Activated B cell treated with CpG ODN at 0.5 μM for 24 hours (primary cell): ENCODE data around the gene IFNAR1. TPM values are rescaled to one million over a fixed set of nuclear protein-coding genes. Genes with fewer than 3 reads are reported as not detected.
"Not testable (repeated sequence)": the region's sequence is repeated elsewhere in the genome, so short reads cannot be mapped to it uniquely, and the experiment has no call there.

Source experiments
- ATAC-seq: fragments of 200-7000 bp; cut with Tn5 transposase; one replicate; pipeline ENCODE4 v1.10.0; 2021; ENCODE audit warnings: low read depth, mild to moderate bottlenecking, moderate library complexity
- CTCF ChIA-PET: fragments of 350-600 bp; sonication (Branson Sonifier 250); formaldehyde crosslinking; loops from one replicate; lab custom pipeline; 2021; ENCODE audit warnings: antibody characterized with exemption; lab: Charles Lee
- POLR2A ChIA-PET: fragments of 350-600 bp; sonication (Branson Sonifier 250); formaldehyde crosslinking; loops from one replicate; lab custom pipeline; 2021; ENCODE audit warnings: antibody characterized with exemption; lab: Charles Lee
- DNase-seq: peaks from one replicate; pipeline ENCODE4 v3.0.0; 2022
- H3K27ac Mint-ChIP-seq: one replicate; pipeline ENCODE4 v1.8.0; 2020; ENCODE audit warnings: mixed read lengths
- H3K27me3 Mint-ChIP-seq: one replicate; pipeline ENCODE4 v1.8.0; 2021; ENCODE audit warnings: mixed read lengths
- H3K36me3 Mint-ChIP-seq: one replicate; pipeline ENCODE4 v1.8.0; 2021; ENCODE audit warnings: low read depth, mixed read lengths
- H3K4me1 Mint-ChIP-seq: one replicate; pipeline ENCODE4 v1.8.0; 2021; ENCODE audit warnings: mixed read lengths
- H3K4me3 Mint-ChIP-seq: one replicate; pipeline ENCODE4 v1.8.0; 2020; ENCODE audit warnings: mild to moderate bottlenecking, mixed read lengths
- H3K9me3 Mint-ChIP-seq: one replicate; pipeline ENCODE4 v1.8.0; 2020; ENCODE audit warnings: mixed read lengths
- intact Hi-C: fragments of 100-400 bp; cut with micrococcal nuclease; formaldehyde crosslinking; loops from one replicate; pipeline ENCODE4 v1.15.1; 2024
- total RNA-seq: library from RNA; stranded (reverse); gene quantifications from 2 replicates; pipeline ENCODE4 v1.2.3, GENCODE V29; 2022
- TF ChIP-seq, protein P1 (sequence below): fragments of 200-600 bp; IDR thresholded peaks from one replicate; pipeline ENCODE4 v1.8.0; 2022; ENCODE audit warnings: antibody characterized with exemption, mild to moderate bottlenecking

The IFNAR1 gene
- total RNA-seq, 1 donor from 2014 or later: 34.5 TPM

DNA sequence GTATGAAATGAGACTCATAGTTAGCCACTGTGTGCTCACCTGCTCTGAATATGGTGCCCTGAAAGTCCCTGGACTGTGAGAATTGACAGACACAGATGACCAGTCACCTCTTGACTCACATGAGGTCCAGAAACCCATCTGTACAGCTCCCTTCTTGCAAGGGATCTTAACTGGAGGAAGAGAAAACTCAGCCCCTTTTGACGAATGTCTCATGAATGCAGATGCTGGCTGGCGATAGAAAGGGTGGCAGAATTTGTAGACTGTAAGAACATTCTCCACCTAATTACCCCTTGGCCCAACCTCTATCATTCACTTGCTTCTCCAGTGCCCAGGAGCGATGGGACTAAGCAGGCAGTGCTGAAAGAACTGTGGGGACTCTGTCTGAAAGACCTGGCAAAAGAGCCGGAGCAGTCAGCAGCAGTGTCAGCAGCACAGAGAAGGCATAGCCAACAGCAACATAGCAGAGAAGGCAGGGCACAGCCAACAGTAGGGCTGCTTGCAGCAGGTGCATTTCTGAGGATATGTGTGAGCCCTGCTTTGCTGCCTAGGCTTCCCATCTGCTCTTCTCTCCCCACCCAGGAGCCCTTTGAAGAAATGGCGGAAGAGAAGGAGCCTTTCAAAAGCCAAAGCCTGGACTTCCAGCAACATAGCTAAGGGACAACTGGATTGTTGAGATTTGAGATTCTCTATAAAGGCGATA is 52.6 kb downstream of the IFNAR1 start:
- Mint-ChIP-seq H3K27me3 (no peaks in the 10 kb centered on the region), H3K36me3 (no peaks in the 10 kb centered on the region), H3K4me1 (peaks cover 81% of the 10 kb centered on the region), H3K9me3 (no peaks in the 10 kb centered on the region), H3K4me3 (peak overlapping the region; percentile 9), H3K27ac (peak overlapping the region; percentile 69)
- CTCF ChIA-PET: interaction anchor here (1.9 to 6.1 kb wide), 2 partner anchors 16 to 180 kb away, joined by 6 to 28 read pairs; no protein-coding TSS in a partner anchor
- TF ChIP-seq, protein P1, sequence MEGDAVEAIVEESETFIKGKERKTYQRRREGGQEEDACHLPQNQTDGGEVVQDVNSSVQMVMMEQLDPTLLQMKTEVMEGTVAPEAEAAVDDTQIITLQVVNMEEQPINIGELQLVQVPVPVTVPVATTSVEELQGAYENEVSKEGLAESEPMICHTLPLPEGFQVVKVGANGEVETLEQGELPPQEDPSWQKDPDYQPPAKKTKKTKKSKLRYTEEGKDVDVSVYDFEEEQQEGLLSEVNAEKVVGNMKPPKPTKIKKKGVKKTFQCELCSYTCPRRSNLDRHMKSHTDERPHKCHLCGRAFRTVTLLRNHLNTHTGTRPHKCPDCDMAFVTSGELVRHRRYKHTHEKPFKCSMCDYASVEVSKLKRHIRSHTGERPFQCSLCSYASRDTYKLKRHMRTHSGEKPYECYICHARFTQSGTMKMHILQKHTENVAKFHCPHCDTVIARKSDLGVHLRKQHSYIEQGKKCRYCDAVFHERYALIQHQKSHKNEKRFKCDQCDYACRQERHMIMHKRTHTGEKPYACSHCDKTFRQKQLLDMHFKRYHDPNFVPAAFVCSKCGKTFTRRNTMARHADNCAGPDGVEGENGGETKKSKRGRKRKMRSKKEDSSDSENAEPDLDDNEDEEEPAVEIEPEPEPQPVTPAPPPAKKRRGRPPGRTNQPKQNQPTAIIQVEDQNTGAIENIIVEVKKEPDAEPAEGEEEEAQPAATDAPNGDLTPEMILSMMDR: no peak
- ATAC-seq (no peak), DNase-seq (no peak)
- intact Hi-C loops: no loop called here
- POLR2A ChIA-PET: interaction anchor here (1.0 to 4.6 kb wide), 3 partner anchors 9 to 25 kb away, joined by 6 to 52 read pairs (median 9); no protein-coding TSS in a partner anchor

DNA sequence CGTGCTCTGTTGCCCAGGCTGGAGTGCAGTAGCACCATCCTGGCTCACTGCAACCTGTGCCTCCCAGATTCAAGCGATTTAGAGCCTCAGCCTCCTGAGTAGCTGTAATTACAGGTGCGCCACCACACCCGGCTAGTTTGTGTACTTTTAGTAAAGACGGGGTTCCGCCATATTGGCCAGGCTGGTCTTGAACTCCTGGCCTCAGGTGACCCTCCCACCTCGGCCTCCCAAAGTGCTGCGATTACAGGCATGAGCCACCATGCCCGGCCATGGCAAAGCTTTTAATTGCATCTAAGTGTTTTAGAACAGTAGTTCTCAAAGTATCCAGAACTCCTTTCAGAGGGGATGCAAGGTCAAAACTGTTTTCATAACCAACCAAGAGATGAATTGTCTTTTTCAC is 53.3 kb downstream of the IFNAR1 start:
- peaks cover 85% of the 10 kb centered on the region for H3K4me1 Mint-ChIP-seq
- no peaks in the 10 kb centered on the region for H3K27me3 Mint-ChIP-seq
- H3K27ac Mint-ChIP-seq: no peak overlapping the region
- CTCF ChIA-PET: interaction anchor here (6.1 kb wide), 1 partner anchor 17 kb away, joined by 28 read pairs; no protein-coding TSS in a partner anchor
- DNase-seq (no peak), ATAC-seq (no peak)
- intact Hi-C loops: no loop called here
- POLR2A ChIA-PET: interaction anchor here (1.0 to 1.3 kb wide), 2 partner anchors 10 to 25 kb away, joined by 6 to 9 read pairs; no protein-coding TSS in a partner anchor
- TF ChIP-seq, protein P1: no peak
- no peaks in the 10 kb centered on the region for H3K9me3 Mint-ChIP-seq
- no peak overlapping the region for H3K4me3 Mint-ChIP-seq
- H3K36me3 Mint-ChIP-seq: no peaks in the 10 kb centered on the region

DNA sequence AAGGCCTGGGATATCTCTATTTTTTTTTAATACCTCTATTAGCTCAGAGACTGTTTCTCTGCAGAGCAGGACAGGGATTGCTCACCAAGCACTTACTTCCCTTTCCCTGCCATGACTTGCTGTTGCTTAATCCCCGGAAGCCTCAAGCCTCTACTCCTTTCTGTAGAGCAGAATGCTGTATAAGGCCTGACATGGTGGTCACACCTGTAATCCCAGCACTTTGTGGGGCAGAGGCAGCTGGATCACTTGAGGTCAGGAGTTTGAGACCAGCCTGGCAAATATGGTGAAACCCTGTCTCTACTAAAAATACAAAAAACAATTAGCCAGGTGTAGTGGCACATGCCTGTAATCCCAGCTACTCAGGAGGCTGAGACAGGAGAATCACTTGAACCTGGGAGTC is 55.2 kb downstream of the IFNAR1 start:
- ATAC-seq, H3K27me3 Mint-ChIP-seq, H3K36me3 Mint-ChIP-seq, H3K9me3 Mint-ChIP-seq, DNase-seq: not testable (repeated sequence)
- intact Hi-C loops: loop anchor here (1.0 kb wide), 1 partner anchor 19 kb away; no protein-coding TSS in a partner anchor
- H3K4me3 Mint-ChIP-seq: peak overlapping the region; percentile 59
- peaks cover 84% of the 10 kb centered on the region for H3K4me1 Mint-ChIP-seq
- ChIA-PET POLR2A (interaction anchor here (0.6 to 6.7 kb wide), 14 partner anchors 11 to 166 kb away, joined by 3 to 102 read pairs (median 6); partner anchors contain the start of genes IFNAR1, IFNGR2, IL10RB and TMEM50B), CTCF (interaction anchor here (1.4 to 2.3 kb wide), 3 partner anchors 11 to 65 kb away, joined by 4 to 15 read pairs (median 6); no protein-coding TSS in a partner anchor)
- H3K27ac Mint-ChIP-seq: peak overlapping the region; percentile 97

DNA sequence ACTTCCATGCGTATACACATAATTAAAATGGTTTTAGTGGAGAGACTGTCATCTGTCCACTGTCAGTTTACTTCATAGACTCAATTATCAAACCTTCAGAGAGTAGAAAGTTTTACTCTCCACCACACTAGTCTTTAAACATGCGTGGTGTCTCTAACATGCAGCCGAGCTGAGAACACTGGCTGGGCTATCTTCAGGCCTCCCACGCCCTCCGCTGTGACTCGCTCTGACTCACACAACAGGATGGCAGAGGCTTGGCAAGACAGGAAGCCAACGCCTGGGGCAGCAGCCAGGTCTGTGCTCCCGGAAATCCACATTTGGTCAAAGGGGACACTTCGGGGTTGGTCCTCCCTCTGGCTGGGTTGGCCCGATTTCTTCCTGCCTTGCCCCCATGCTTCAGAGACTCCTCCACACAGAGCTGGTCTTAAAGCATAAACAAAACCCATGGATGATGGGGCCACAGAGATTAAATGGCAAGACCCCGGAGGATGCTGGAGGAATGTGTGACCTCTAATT is 55.8 kb downstream of the IFNAR1 start:
- POLR2A ChIA-PET: interaction anchor here (0.7 to 6.7 kb wide), 13 partner anchors 8 to 166 kb away, joined by 3 to 102 read pairs (median 5); partner anchors contain the start of genes IFNAR1, IFNGR2, IL10RB and TMEM50B
- intact Hi-C loops: loop anchor here (1.0 kb wide), 1 partner anchor 19 kb away; no protein-coding TSS in a partner anchor
- Mint-ChIP-seq H3K36me3 (no peaks in the 10 kb centered on the region), H3K4me3 (peak overlapping the region; percentile 59), H3K27ac (peak overlapping the region; percentile 97), H3K9me3 (no peaks in the 10 kb centered on the region), H3K4me1 (peaks cover 84% of the 10 kb centered on the region), H3K27me3 (no peaks in the 10 kb centered on the region)
- ATAC-seq (peak; percentile 63), DNase-seq (peak; percentile 59)
- TF ChIP-seq, protein P1: no peak
- CTCF ChIA-PET: interaction anchor here (1.4 to 2.3 kb wide), 3 partner anchors 12 to 64 kb away, joined by 4 to 15 read pairs (median 6); no protein-coding TSS in a partner anchor

DNA sequence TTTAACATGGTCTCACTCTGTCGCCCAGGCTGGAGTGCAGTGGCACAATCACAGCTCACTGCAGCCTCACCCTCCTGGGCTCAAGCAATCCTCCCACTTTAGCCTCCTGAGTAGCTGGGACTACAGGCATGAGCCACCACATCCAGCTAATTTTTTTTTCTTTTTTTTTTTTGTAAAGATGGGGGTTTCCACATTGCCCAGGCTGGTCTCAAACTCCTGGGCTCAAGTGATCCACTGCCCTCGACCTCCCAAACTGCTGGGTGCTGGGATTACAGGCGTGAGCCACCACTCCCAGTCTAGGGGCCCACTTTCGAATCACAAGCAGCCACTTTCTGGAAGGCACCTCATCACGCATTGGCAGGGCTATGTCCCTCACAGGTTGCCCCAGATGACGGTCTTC is 56.6 kb downstream of the IFNAR1 start:
- Mint-ChIP-seq H3K4me1 (peaks cover 80% of the 10 kb centered on the region), H3K4me3 (peak overlapping the region; percentile 24), H3K27ac (peak overlapping the region; percentile 97)
- ChIA-PET POLR2A (interaction anchor here (1.1 to 6.7 kb wide), 6 partner anchors 13 to 167 kb away, joined by 3 to 102 read pairs (median 14); partner anchors contain the start of genes IFNAR1, IFNGR2 and IL10RB), CTCF (interaction anchor here (2.3 kb wide), 1 partner anchor 20 kb away, joined by 15 read pairs; no protein-coding TSS in a partner anchor)
- DNase-seq, H3K36me3 Mint-ChIP-seq, H3K27me3 Mint-ChIP-seq, H3K9me3 Mint-ChIP-seq, ATAC-seq, intact Hi-C loops: not testable (repeated sequence)
